Rectal smooth muscle tissue (tissue), 1 donor: ENCODE data around the gene FRMD6.

Experiments used
- H3K27ac ChIP-seq: one replicate; pipeline ENCODE4 v1.7.0; 2013; ENCODE audit warnings: low read depth, low read length, inconsistent platforms
- H3K27me3 ChIP-seq: one replicate; pipeline ENCODE4 v1.7.0; 2013; ENCODE audit warnings: low read length; ENCODE audit not compliant: control insufficient read depth, insufficient read depth
- H3K36me3 ChIP-seq: one replicate; pipeline ENCODE4 v1.7.0; 2013; ENCODE audit warnings: low read length; ENCODE audit not compliant: control insufficient read depth, insufficient read depth
- H3K4me1 ChIP-seq: one replicate; pipeline ENCODE4 v1.7.0; 2013; ENCODE audit warnings: low read length; ENCODE audit not compliant: control insufficient read depth, insufficient read depth
- H3K4me3 ChIP-seq: one replicate; pipeline ENCODE4 v1.7.0; 2013; ENCODE audit warnings: low read length
- H3K9ac ChIP-seq: one replicate; pipeline ENCODE4 v1.7.0; 2013; ENCODE audit warnings: low read length

FRMD6 gene

GRCh38 chr14:51681411-51681810, 29.7 kb downstream of the FRMD6 start:
- Histone ChIP-seq H3K27me3 (no peaks in the 10 kb centered on the region), H3K4me1 (peaks cover 10% of the 10 kb centered on the region), H3K4me3 (no peak overlapping the region), H3K27ac (no peak overlapping the region), H3K9ac (no peak overlapping the region), H3K36me3 (no peaks in the 10 kb centered on the region)

DNA sequence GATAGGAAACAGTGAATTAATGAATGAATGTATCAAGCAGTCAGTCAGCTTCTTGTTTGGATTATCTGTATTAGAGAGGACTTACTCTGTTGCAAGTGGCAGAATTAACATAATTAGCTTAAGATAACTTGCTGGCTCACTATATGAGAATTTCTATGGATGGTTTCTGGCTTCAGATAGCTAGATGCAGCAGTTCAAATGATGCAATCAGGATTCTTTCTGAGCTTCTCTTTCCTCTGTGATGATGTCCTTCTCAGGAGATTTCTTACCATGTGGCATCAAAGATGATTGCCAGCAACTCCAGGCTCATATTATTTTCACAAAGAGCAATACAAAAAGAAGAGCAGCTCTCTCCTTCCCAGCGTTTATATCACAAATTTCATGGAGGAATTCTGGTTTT, 30.7 kb downstream of the FRMD6 start:
- Histone ChIP-seq H3K36me3 (no peaks in the 10 kb centered on the region), H3K4me1 (peaks cover 9% of the 10 kb centered on the region), H3K27ac (no peak overlapping the region), H3K27me3 (no peaks in the 10 kb centered on the region), H3K4me3 (no peak overlapping the region), H3K9ac (no peak overlapping the region)

GRCh38 chr14:51684760-51685159, 33.0 kb downstream of the FRMD6 start:
- Histone ChIP-seq H3K27me3 (no peaks in the 10 kb centered on the region), H3K36me3 (no peaks in the 10 kb centered on the region), H3K9ac (no peak overlapping the region), H3K4me3 (no peak overlapping the region), H3K27ac (no peak overlapping the region), H3K4me1 (peaks cover 3% of the 10 kb centered on the region)

DNA sequence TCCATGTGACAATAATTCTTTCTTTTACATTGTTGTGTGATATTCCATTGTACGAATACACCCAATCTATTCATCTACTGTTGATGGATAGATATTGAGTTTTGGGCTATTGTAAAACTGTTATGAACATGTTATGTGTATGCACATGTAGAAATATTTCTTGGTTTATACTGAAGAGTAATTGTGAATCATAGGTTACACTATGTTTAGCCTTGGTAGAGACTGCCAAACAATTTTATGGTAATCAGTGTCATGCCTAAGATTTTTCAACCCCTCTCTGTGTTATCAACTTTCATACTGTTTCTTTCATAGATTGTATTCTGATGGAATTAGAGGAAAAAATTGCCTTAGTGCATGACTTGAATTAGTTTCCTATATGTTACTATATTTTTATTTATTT, 39.5 kb downstream of the FRMD6 start:
- Histone ChIP-seq H3K27me3 (no peaks in the 10 kb centered on the region), H3K27ac (no peak overlapping the region)

DNA sequence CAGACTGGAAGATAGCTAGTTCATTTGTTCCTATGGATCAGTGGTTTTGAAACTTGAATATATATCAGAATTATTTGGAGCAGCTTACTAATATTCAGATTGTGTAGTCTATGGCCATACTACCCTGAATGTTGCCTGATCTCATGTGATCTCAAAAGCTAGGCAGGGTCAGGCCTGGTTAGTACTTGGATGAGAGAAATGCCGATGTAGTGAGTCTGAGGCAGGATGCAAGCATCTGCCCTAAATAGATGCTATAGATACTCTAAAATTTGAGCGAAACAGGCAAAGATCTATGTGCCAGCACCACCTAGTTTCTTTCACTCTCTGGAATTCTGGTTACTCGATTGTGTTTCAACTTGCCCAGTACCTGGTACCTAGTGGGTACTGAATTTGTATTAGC, 40.9 kb downstream of the FRMD6 start:
- no peaks in the 10 kb centered on the region for H3K4me1 ChIP-seq
- H3K27ac ChIP-seq = no peak overlapping the region
- no peak overlapping the region for H3K9ac ChIP-seq
- no peaks in the 10 kb centered on the region for H3K36me3 ChIP-seq
- H3K4me3 ChIP-seq = no peak overlapping the region
- H3K27me3 ChIP-seq = no peaks in the 10 kb centered on the region

More for the DNA sequence above, 39.5 kb downstream of the FRMD6 start:
- H3K4me3 ChIP-seq = no peak overlapping the region
- H3K4me1 ChIP-seq = no peaks in the 10 kb centered on the region
- H3K36me3 ChIP-seq = no peaks in the 10 kb centered on the region
- no peak overlapping the region for H3K9ac ChIP-seq

- Histone ChIP-seq H3K9ac (no peak overlapping the region), H3K27me3 (no peaks in the 10 kb centered on the region), H3K4me1 (peaks cover 7% of the 10 kb centered on the region), H3K36me3 (no peaks in the 10 kb centered on the region), H3K4me3 (peak overlapping the region; percentile 1), H3K27ac (peak overlapping the region; percentile 56)
These were observed 46.1 kb downstream of the FRMD6 start for GRCh38 chr14:51697848-51698247.

- Histone ChIP-seq H3K27ac (no peak overlapping the region), H3K9ac (no peak overlapping the region), H3K4me1 (peaks cover 7% of the 10 kb centered on the region), H3K36me3 (peaks cover 10% of the 10 kb centered on the region), H3K4me3 (no peak overlapping the region), H3K27me3 (no peaks in the 10 kb centered on the region)
These were observed 50.2 kb downstream of the FRMD6 start for GRCh38 chr14:51701951-51702350.

GRCh38 chr14:51703787-51704186, 52.1 kb downstream of the FRMD6 start:
- no peaks in the 10 kb centered on the region for H3K27me3 ChIP-seq
- H3K4me1 ChIP-seq = peaks cover 2% of the 10 kb centered on the region
- H3K27ac ChIP-seq = no peak overlapping the region
- H3K36me3 ChIP-seq = peaks cover 13% of the 10 kb centered on the region
- H3K4me3 ChIP-seq = no peak overlapping the region
- H3K9ac ChIP-seq = no peak overlapping the region

DNA sequence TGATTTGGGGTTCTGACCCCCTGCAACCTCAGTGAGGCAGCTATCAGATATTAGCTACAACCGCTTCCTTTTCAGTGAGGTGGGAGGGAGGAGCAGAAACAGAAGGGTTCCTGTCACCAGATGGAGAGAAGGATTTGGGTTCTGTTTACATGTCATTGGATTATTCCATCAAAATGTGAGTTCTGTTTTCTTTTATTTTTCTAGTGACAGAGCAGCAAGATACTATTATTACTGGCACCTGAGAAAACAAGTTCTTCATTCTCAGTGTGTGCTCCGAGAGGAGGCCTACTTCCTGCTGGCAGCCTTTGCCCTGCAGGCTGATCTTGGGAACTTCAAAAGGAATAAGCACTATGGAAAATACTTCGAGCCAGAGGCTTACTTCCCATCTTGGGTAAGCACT, 52.8 kb downstream of the FRMD6 start:
- Histone ChIP-seq H3K9ac (no peak overlapping the region), H3K27ac (no peak overlapping the region), H3K36me3 (peaks cover 13% of the 10 kb centered on the region), H3K4me1 (peaks cover 2% of the 10 kb centered on the region), H3K27me3 (no peaks in the 10 kb centered on the region), H3K4me3 (no peak overlapping the region)

- Histone ChIP-seq H3K4me3 (no peak overlapping the region), H3K27me3 (no peaks in the 10 kb centered on the region), H3K9ac (no peak overlapping the region), H3K27ac (no peak overlapping the region), H3K36me3 (peaks cover 13% of the 10 kb centered on the region), H3K4me1 (no peaks in the 10 kb centered on the region)
These were observed 55.6 kb downstream of the FRMD6 start for GRCh38 chr14:51707327-51707726.

DNA sequence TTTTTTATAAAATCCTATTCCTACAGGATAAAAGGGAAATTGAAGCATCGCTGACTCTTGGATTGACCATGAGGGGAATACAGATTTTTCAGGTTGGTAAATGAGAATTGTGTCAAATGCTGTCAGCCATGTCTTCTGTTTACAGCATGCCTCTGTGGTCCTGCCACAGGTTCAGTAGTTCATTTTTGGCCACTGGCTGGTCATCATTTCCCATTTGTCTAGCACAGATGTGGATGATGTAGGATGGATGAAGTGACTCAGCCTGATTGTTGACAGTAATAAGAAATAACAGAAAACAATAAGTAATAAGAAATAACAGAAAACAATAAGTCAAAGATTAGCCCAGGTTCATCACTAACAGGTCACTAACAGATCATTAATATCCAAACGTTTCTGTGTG, 59.8 kb downstream of the FRMD6 start:
- H3K36me3 ChIP-seq = peaks cover 3% of the 10 kb centered on the region
- H3K4me3 ChIP-seq = no peak overlapping the region
- H3K4me1 ChIP-seq = no peaks in the 10 kb centered on the region
- H3K27me3 ChIP-seq = no peaks in the 10 kb centered on the region
- no peak overlapping the region for H3K9ac ChIP-seq
- H3K27ac ChIP-seq = no peak overlapping the region

GRCh38 chr14:51715250-51715649, 63.5 kb downstream of the FRMD6 start:
- Histone ChIP-seq H3K27ac (no peak overlapping the region), H3K4me1 (no peaks in the 10 kb centered on the region), H3K27me3 (no peaks in the 10 kb centered on the region), H3K36me3 (peaks cover 3% of the 10 kb centered on the region), H3K4me3 (no peak overlapping the region), H3K9ac (no peak overlapping the region)

- Histone ChIP-seq H3K36me3 (peaks cover 5% of the 10 kb centered on the region), H3K27me3 (no peaks in the 10 kb centered on the region), H3K27ac (no peak overlapping the region), H3K9ac (no peak overlapping the region), H3K4me3 (no peak overlapping the region), H3K4me1 (no peaks in the 10 kb centered on the region)
These were observed 64.0 kb downstream of the FRMD6 start for GRCh38 chr14:51715742-51716141.
